ENCODE measurements around the gene CEP250.
"Not testable (repeated sequence)": the region's sequence is repeated elsewhere in the genome, so short reads cannot be mapped to it uniquely, and the experiment has no call there.

CEP250 gene

GRCh38 chr20:35448788-35449373 lies 6.5 kb upstream of the CEP250 start:
- no CpG with 5 or more reads among the region's 5 CpGs for WGBS (ENCODE audit: extremely low coverage, insufficient coverage, low lambda C conversion rate)
- no peak overlapping the region for H4K8ac ChIP-seq (ENCODE audit: low read depth, low read length)
- no peak for DNase-seq

GRCh38 chr20:35449855-35450254 lies 5.5 kb upstream of the CEP250 start:
- H3K18ac ChIP-seq (ENCODE audit: low read length), result not testable (repeated sequence)
- no CpG with 5 or more reads among the region's 13 CpGs for WGBS (ENCODE audit: extremely low coverage, insufficient coverage, low lambda C conversion rate)

More at GRCh38 chr20:35448788-35449373, 6.5 kb upstream of the CEP250 start:
- Histone ChIP-seq H2BK120ac (ENCODE audit: low read depth, low read length) (no peak overlapping the region), H3K4ac (ENCODE audit: low read depth, low read length) (no peak overlapping the region), H2BK5ac (ENCODE audit: low read length) (no peak overlapping the region), H3K27ac (ENCODE audit: low read depth, low read length) (no peak overlapping the region), H3K79me2 (ENCODE audit: control insufficient read depth, insufficient read depth, low read length) (no peaks in the 10 kb centered on the region), H2BK15ac (replicated peaks; ENCODE audit: low read depth) (no peak overlapping the region), H3K56ac (ENCODE audit: low read length) (no peak overlapping the region), H3K4me2 (ENCODE audit: low read length) (no peak overlapping the region), H3K23ac (ENCODE audit: low read length) (no peak overlapping the region), H4K5ac (ENCODE audit: low read length) (no peak overlapping the region), H3K4me1 (ENCODE audit: control insufficient read depth, low read depth, low read length) (no peaks in the 10 kb centered on the region), H3K4me3 (ENCODE audit: low read length) (no peak overlapping the region), H3K36me3 (ENCODE audit: control insufficient read depth, insufficient read depth, low read length) (no peaks in the 10 kb centered on the region), H2AK5ac (ENCODE audit: low read length) (no peak overlapping the region), H3K18ac (ENCODE audit: low read length) (no peak overlapping the region), H3K79me1 (ENCODE audit: low read length) (no peaks in the 10 kb centered on the region), H3K27me3 (ENCODE audit: insufficient read depth, low read length, poor library complexity) (no peaks in the 10 kb centered on the region), H3K9ac (ENCODE audit: low read length) (no peak overlapping the region)

GRCh38 chr20:35451295-35451694 lies 4.1 kb upstream of the CEP250 start:
- Histone ChIP-seq H3K4me3 (ENCODE audit: low read length) (no peak overlapping the region), H3K27me3 (ENCODE audit: insufficient read depth, low read length, poor library complexity) (no peaks in the 10 kb centered on the region), H4K5ac (ENCODE audit: low read length) (no peak overlapping the region), H3K9ac (ENCODE audit: low read length) (no peak overlapping the region), H3K79me2 (ENCODE audit: control insufficient read depth, insufficient read depth, low read length) (no peaks in the 10 kb centered on the region), H3K36me3 (ENCODE audit: control insufficient read depth, insufficient read depth, low read length) (no peaks in the 10 kb centered on the region), H3K27ac (ENCODE audit: low read depth, low read length) (no peak overlapping the region), H3K23ac (ENCODE audit: low read length) (no peak overlapping the region), H4K8ac (ENCODE audit: low read depth, low read length) (no peak overlapping the region), H2BK15ac (replicated peaks; ENCODE audit: low read depth) (no peak overlapping the region), H3K4me2 (ENCODE audit: low read length) (no peak overlapping the region), H2AK5ac (ENCODE audit: low read length) (no peak overlapping the region), H3K18ac (ENCODE audit: low read length) (no peak overlapping the region), H3K56ac (ENCODE audit: low read length) (no peak overlapping the region), H3K4me1 (ENCODE audit: control insufficient read depth, low read depth, low read length) (no peaks in the 10 kb centered on the region), H2BK120ac (ENCODE audit: low read depth, low read length) (no peak overlapping the region), H2BK5ac (ENCODE audit: low read length) (no peak overlapping the region), H3K79me1 (ENCODE audit: low read length) (no peaks in the 10 kb centered on the region), H3K4ac (ENCODE audit: low read depth, low read length) (no peak overlapping the region)
- DNase-seq, result no peak
- WGBS (ENCODE audit: extremely low coverage, insufficient coverage, low lambda C conversion rate), result no CpG with 5 or more reads among the region's 6 CpGs

More at GRCh38 chr20:35449855-35450254, 5.5 kb upstream of the CEP250 start:
- H3K27ac ChIP-seq (ENCODE audit: low read depth, low read length); H3K23ac ChIP-seq (ENCODE audit: low read length); H4K8ac ChIP-seq (ENCODE audit: low read depth, low read length); H2AK5ac ChIP-seq (ENCODE audit: low read length); H3K56ac ChIP-seq (ENCODE audit: low read length); H3K27me3 ChIP-seq (ENCODE audit: insufficient read depth, low read length, poor library complexity); H3K4me2 ChIP-seq (ENCODE audit: low read length); H3K4me3 ChIP-seq (ENCODE audit: low read length); H3K36me3 ChIP-seq (ENCODE audit: control insufficient read depth, insufficient read depth, low read length); H3K79me1 ChIP-seq (ENCODE audit: low read length); H3K79me2 ChIP-seq (ENCODE audit: control insufficient read depth, insufficient read depth, low read length); H4K5ac ChIP-seq (ENCODE audit: low read length); H2BK15ac ChIP-seq (replicated peaks; ENCODE audit: low read depth); H2BK5ac ChIP-seq (ENCODE audit: low read length); H3K4ac ChIP-seq (ENCODE audit: low read depth, low read length); H3K9ac ChIP-seq (ENCODE audit: low read length); DNase-seq; H3K4me1 ChIP-seq (ENCODE audit: control insufficient read depth, low read depth, low read length); H2BK120ac ChIP-seq (ENCODE audit: low read depth, low read length): not testable (repeated sequence)

- DNase-seq, result no peak
- Histone ChIP-seq H2AK5ac (ENCODE audit: low read length) (peak overlapping the region; percentile 84), H3K9ac (ENCODE audit: low read length) (peak overlapping the region; percentile 22), H3K4me2 (ENCODE audit: low read length) (peak overlapping the region; percentile 12), H3K23ac (ENCODE audit: low read length) (no peak overlapping the region), H3K79me1 (ENCODE audit: low read length) (no peaks in the 10 kb centered on the region), H2BK120ac (ENCODE audit: low read depth, low read length) (no peak overlapping the region), H3K27ac (ENCODE audit: low read depth, low read length) (no peak overlapping the region), H4K5ac (ENCODE audit: low read length) (peak overlapping the region; percentile 73), H3K56ac (ENCODE audit: low read length) (peak overlapping the region; percentile 27), H3K79me2 (ENCODE audit: control insufficient read depth, insufficient read depth, low read length) (no peaks in the 10 kb centered on the region), H3K4ac (ENCODE audit: low read depth, low read length) (peak overlapping the region; percentile 24), H3K18ac (ENCODE audit: low read length) (no peak overlapping the region), H3K27me3 (ENCODE audit: insufficient read depth, low read length, poor library complexity) (no peaks in the 10 kb centered on the region), H2BK15ac (replicated peaks; ENCODE audit: low read depth) (no peak overlapping the region), H2BK5ac (ENCODE audit: low read length) (no peak overlapping the region), H3K36me3 (ENCODE audit: control insufficient read depth, insufficient read depth, low read length) (no peaks in the 10 kb centered on the region), H4K8ac (ENCODE audit: low read depth, low read length) (no peak overlapping the region), H3K4me3 (ENCODE audit: low read length) (no peak overlapping the region), H3K4me1 (ENCODE audit: control insufficient read depth, low read depth, low read length) (no peaks in the 10 kb centered on the region)
- WGBS (ENCODE audit: extremely low coverage, insufficient coverage, low lambda C conversion rate), result no CpG with 5 or more reads among the region's 7 CpGs
Observed at GRCh38 chr20:35453647-35454046, 1.8 kb upstream of the CEP250 start.

GRCh38 chr20:35456700-35457099 lies 1.3 kb downstream of the CEP250 start:
- H3K27ac ChIP-seq (ENCODE audit: low read depth, low read length); H4K5ac ChIP-seq (ENCODE audit: low read length); H3K4me2 ChIP-seq (ENCODE audit: low read length); H4K8ac ChIP-seq (ENCODE audit: low read depth, low read length); H2AK5ac ChIP-seq (ENCODE audit: low read length); H3K4me3 ChIP-seq (ENCODE audit: low read length); H3K4ac ChIP-seq (ENCODE audit: low read depth, low read length); H3K79me2 ChIP-seq (ENCODE audit: control insufficient read depth, insufficient read depth, low read length); H3K27me3 ChIP-seq (ENCODE audit: insufficient read depth, low read length, poor library complexity); H3K9ac ChIP-seq (ENCODE audit: low read length); H3K36me3 ChIP-seq (ENCODE audit: control insufficient read depth, insufficient read depth, low read length); H2BK120ac ChIP-seq (ENCODE audit: low read depth, low read length); H2BK15ac ChIP-seq (replicated peaks; ENCODE audit: low read depth); H3K23ac ChIP-seq (ENCODE audit: low read length); H3K79me1 ChIP-seq (ENCODE audit: low read length); H3K4me1 ChIP-seq (ENCODE audit: control insufficient read depth, low read depth, low read length); DNase-seq; H2BK5ac ChIP-seq (ENCODE audit: low read length); H3K18ac ChIP-seq (ENCODE audit: low read length): not testable (repeated sequence)
- no CpG with 5 or more reads among the region's 7 CpGs for WGBS (ENCODE audit: extremely low coverage, insufficient coverage, low lambda C conversion rate)
- H3K56ac ChIP-seq (ENCODE audit: low read length), result peak overlapping the region; percentile 12

DNA sequence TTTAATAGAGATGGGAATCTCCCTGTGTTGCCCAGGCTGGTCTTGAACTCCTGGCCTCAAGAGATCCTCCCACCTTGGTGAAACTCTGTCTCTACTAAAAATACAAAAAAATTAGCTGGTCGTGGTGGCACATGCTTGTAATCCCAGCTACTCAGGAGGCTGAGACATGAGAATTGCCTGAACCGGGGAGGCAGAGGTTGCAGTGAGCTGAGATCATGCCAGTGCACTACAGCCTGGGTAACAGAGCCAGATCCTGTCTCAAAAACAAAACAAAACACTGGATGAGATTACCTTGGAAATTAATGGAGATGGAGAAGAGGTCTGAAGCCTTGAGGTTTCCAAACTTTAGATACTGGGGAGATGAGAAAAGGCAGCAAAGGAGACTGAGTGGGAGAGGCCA lies 2.1 kb downstream of the CEP250 start:
- not testable (repeated sequence) for H3K4ac ChIP-seq (ENCODE audit: low read depth, low read length); H4K8ac ChIP-seq (ENCODE audit: low read depth, low read length); H3K9ac ChIP-seq (ENCODE audit: low read length); H3K4me1 ChIP-seq (ENCODE audit: control insufficient read depth, low read depth, low read length); H3K56ac ChIP-seq (ENCODE audit: low read length); H3K4me2 ChIP-seq (ENCODE audit: low read length); H2BK15ac ChIP-seq (replicated peaks; ENCODE audit: low read depth); H3K36me3 ChIP-seq (ENCODE audit: control insufficient read depth, insufficient read depth, low read length); H3K27ac ChIP-seq (ENCODE audit: low read depth, low read length); H2BK5ac ChIP-seq (ENCODE audit: low read length); H4K5ac ChIP-seq (ENCODE audit: low read length); H3K79me2 ChIP-seq (ENCODE audit: control insufficient read depth, insufficient read depth, low read length); H3K27me3 ChIP-seq (ENCODE audit: insufficient read depth, low read length, poor library complexity); H3K23ac ChIP-seq (ENCODE audit: low read length); DNase-seq; H3K79me1 ChIP-seq (ENCODE audit: low read length); H2AK5ac ChIP-seq (ENCODE audit: low read length); H3K18ac ChIP-seq (ENCODE audit: low read length); H2BK120ac ChIP-seq (ENCODE audit: low read depth, low read length); H3K4me3 ChIP-seq (ENCODE audit: low read length)
- no CpG with 5 or more reads among the region's 2 CpGs for WGBS (ENCODE audit: extremely low coverage, insufficient coverage, low lambda C conversion rate)

All from mesendoderm (in vitro differentiated cells).